ENCODE measurements around the gene ATG14. TPM values are rescaled to one million over a fixed set of nuclear protein-coding genes. Genes with fewer than 3 reads are reported as not detected.

The ATG14 gene
- total and polyA plus RNA-seq, 2 of the 8 experiments (the other 6 are each of a cell fraction or from before 2014, with no cell fraction given): 4.9 to 10.8 TPM

DNA sequence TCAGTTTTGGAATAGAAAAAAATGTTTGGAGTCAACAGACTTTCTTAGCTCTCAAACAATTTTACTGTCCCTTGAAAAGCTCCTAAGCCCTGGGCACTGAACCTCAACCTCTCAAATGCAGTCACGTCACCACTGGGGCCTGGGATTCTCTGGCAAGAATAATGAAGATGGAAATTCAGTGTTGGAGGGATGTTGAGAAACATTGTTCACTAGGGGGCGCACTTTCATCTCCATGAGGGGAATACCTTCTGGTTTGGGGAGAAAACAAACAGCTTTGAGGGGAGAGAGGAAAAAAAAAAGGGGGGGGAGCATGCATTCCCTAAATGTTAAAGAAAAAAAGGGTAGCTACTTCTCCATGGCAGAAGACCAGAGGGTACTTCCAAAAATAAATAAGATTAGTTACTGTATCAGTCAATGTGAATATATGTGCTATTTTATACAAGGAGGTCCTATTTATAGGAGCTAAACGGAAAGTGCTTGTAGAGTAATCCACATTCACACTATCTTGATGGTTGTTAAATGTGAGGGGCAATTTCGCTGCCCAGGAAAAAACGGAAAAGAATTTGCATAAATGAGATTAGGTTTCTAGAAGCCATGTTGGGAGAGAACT lies 34.6 kb upstream of the ATG14 start:
- no peaks in the 10 kb centered on the region for H4K20me1 ChIP-seq (replicated peaks in 1 of 2; ENCODE audit: control insufficient read depth in 1 of 2, insufficient read depth in 2 of 2, low read length in 2 of 2)
- no peak overlapping the region for H4K5ac ChIP-seq (ENCODE audit: insufficient read length, low read depth, low read length)
- H2AFZ ChIP-seq (ENCODE audit: low read length): no peak overlapping the region
- H3K56ac ChIP-seq (replicated peaks; ENCODE audit: insufficient read length, low read depth, low read length): no peak overlapping the region
- TF ChIP-seq HDAC2 (IDR thresholded peaks at IDR 0.05; ENCODE audit: borderline replicate concordance in 1 of 2, low read depth in 2 of 2, low read length in 2 of 2): no peak
- TF ChIP-seq MAFK (IDR thresholded peaks at IDR 0.05; ENCODE audit: low read depth, low read length): no peak
- TF ChIP-seq CEBPB (IDR thresholded peaks at IDR 0.05; ENCODE audit: low read depth, low read length): 0 out of 2 replicates have a peak, but pooled peaks have one; percentile 24
- no peak for TF ChIP-seq RFX5 (IDR thresholded peaks at IDR 0.05; ENCODE audit: borderline replicate concordance, low read depth, low read length)
- TF ChIP-seq, protein P1, sequence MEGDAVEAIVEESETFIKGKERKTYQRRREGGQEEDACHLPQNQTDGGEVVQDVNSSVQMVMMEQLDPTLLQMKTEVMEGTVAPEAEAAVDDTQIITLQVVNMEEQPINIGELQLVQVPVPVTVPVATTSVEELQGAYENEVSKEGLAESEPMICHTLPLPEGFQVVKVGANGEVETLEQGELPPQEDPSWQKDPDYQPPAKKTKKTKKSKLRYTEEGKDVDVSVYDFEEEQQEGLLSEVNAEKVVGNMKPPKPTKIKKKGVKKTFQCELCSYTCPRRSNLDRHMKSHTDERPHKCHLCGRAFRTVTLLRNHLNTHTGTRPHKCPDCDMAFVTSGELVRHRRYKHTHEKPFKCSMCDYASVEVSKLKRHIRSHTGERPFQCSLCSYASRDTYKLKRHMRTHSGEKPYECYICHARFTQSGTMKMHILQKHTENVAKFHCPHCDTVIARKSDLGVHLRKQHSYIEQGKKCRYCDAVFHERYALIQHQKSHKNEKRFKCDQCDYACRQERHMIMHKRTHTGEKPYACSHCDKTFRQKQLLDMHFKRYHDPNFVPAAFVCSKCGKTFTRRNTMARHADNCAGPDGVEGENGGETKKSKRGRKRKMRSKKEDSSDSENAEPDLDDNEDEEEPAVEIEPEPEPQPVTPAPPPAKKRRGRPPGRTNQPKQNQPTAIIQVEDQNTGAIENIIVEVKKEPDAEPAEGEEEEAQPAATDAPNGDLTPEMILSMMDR (IDR thresholded peaks at IDR 0.05; ENCODE audit: control extremely low read depth in 1 of 3, insufficient read depth in 1 of 3, low read depth in 1 of 3, low read length in 3 of 3): peak in 2 of 3 experiments; percentile 64 to 72; a peak in 3 of 4 replicates
- peak; percentile 70 to 78 for TF ChIP-seq RAD21 (IDR thresholded peaks at IDR 0.05 in 1 of 2, conservative IDR thresholded peaks at IDR 0.05 in 1 of 2; ENCODE audit: low read depth in 2 of 2, low read length in 2 of 2)
- peak; percentile 42; the same call in 1 of the 2 replicates for TF ChIP-seq TEAD4 (IDR thresholded peaks at IDR 0.05; ENCODE audit: low read depth, low read length)
- FAIRE-seq (peak; percentile 50), DNase-seq (ENCODE audit: low read depth in 1 of 2, low spot score in 2 of 2) (peak in 1 of 2 experiments; percentile 75)
- H3K4me3 ChIP-seq (ENCODE audit: extremely low read depth in 1 of 4, insufficient read depth in 2 of 4, low read depth in 3 of 4, low read length in 4 of 4): no peak overlapping the region
- H3K14ac ChIP-seq (ENCODE audit: insufficient read length): no peak overlapping the region
- H3K79me1 ChIP-seq (ENCODE audit: low read depth, low read length): no peaks in the 10 kb centered on the region
- H3K9me3 ChIP-seq (ENCODE audit: insufficient read depth in 2 of 2, low read depth in 1 of 2, low read length in 1 of 2): no peaks in the 10 kb centered on the region
- H4K91ac ChIP-seq (replicated peaks; ENCODE audit: insufficient read length, low read length): no peak overlapping the region
- no peak overlapping the region for H2AK5ac ChIP-seq (ENCODE audit: low read depth, low read length)
- no peaks in the 10 kb centered on the region for H3K36me3 ChIP-seq (ENCODE audit: control insufficient read depth in 2 of 4, insufficient read depth in 4 of 4, low read length in 3 of 4)
- H3K79me2 ChIP-seq (ENCODE audit: control insufficient read depth in 1 of 2, insufficient read depth in 2 of 2, low read length in 2 of 2): no peaks in the 10 kb centered on the region
- no peaks in the 10 kb centered on the region for H3K4me1 ChIP-seq (replicated peaks in 1 of 4; ENCODE audit: control insufficient read depth in 3 of 4, insufficient read depth in 4 of 4, low read length in 3 of 4)
- H2BK15ac ChIP-seq (ENCODE audit: low read length): no peak overlapping the region
- no peak overlapping the region for H2BK20ac ChIP-seq (ENCODE audit: low read length)
- H3K4me2 ChIP-seq (ENCODE audit: insufficient read depth in 1 of 2, low read depth in 2 of 2, low read length in 2 of 2): no peak overlapping the region
- H3K27me3 ChIP-seq (replicated peaks in 1 of 4; ENCODE audit: control insufficient read depth in 3 of 4, extremely low read depth in 1 of 4, insufficient read depth in 3 of 4, low read length in 3 of 4): no peaks in the 10 kb centered on the region
- ChIA-PET CTCF (ENCODE audit: partially characterized antibody) (interaction anchor here (0.6 to 2.9 kb wide), 42 partner anchors 9 to 1044 kb away, joined by 3 to 20 read pairs (median 4); partner anchors contain the start of gene FBXO34), POLR2A (ENCODE audit: partially characterized antibody) (no interaction called here)
- no peak overlapping the region for H3K23ac ChIP-seq (ENCODE audit: insufficient read length)
- H3K18ac ChIP-seq (ENCODE audit: extremely low read depth, low read length): no peak overlapping the region
- H3K9ac ChIP-seq (replicated peaks in 1 of 4; ENCODE audit: extremely low read depth in 1 of 4, low read depth in 3 of 4, low read length in 3 of 4): no peak overlapping the region
- no peak overlapping the region for H3K4ac ChIP-seq (replicated peaks; ENCODE audit: insufficient read length, low read depth, low read length)
- no peak overlapping the region for H2BK120ac ChIP-seq (replicated peaks; ENCODE audit: low read depth, low read length)
- WGBS, 2 experiments (ENCODE audit: extremely low coverage in 1 of 2, insufficient coverage in 1 of 2, insufficient read length in 1 of 2, insufficient replicate concordance in 2 of 2, low coverage in 1 of 2, low lambda C conversion rate in 2 of 2, missing lambda C conversion rate in 1 of 2): 38% methylated on average over 5 of the region's 5 CpGs; no CpG with 5 or more reads in 1 of the 2 experiments
- H3K23me2 ChIP-seq (ENCODE audit: low read depth, low read length): no peaks in the 10 kb centered on the region
- no peak overlapping the region for H2BK5ac ChIP-seq (ENCODE audit: low read depth, low read length)
- H2BK12ac ChIP-seq (ENCODE audit: low read depth, low read length): no peak overlapping the region
- H3K27ac ChIP-seq (ENCODE audit: low read depth, low read length): no peak overlapping the region
- H4K8ac ChIP-seq (ENCODE audit: extremely low read depth, insufficient read depth, low read length): no peak overlapping the region

All from H1 (cell line).